NCI-H345 (cell line): ENCODE measurements around the gene APLN.

Source experiments
- DNase-seq: peaks from one replicate; lab custom pipeline; 2025; lab: John Stamatoyannopoulos, UW

The APLN gene

GRCh38 chrX:129596077-129596476 is 58.7 kb downstream of the APLN start:
- no peak for DNase-seq
